ENCODE data around the gene FAM221A.

- TF ChIP-seq ZNF121 (CRISPR knock-in tag; IDR thresholded peaks at IDR 0.05) = no peak
- no peak for TF ChIP-seq CTCF (IDR thresholded peaks at IDR 0.05)
- TF ChIP-seq, protein P1, sequence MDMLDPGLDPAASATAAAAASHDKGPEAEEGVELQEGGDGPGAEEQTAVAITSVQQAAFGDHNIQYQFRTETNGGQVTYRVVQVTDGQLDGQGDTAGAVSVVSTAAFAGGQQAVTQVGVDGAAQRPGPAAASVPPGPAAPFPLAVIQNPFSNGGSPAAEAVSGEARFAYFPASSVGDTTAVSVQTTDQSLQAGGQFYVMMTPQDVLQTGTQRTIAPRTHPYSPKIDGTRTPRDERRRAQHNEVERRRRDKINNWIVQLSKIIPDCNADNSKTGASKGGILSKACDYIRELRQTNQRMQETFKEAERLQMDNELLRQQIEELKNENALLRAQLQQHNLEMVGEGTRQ (CRISPR knock-in tag; IDR thresholded peaks at IDR 0.05) = no peak
- no peak for TF ChIP-seq GABPB1 (CRISPR knock-in tag; IDR thresholded peaks at IDR 0.05)
- no peak for TF ChIP-seq ETV6 (CRISPR knock-in tag; IDR thresholded peaks at IDR 0.05)
These were observed 13.2 kb downstream of the FAM221A start for GRCh38 chr7:23693224-23693623.

All from WTC11 (cell line).